A673 (cell line): Measurements from ENCODE around the gene XPNPEP3. TPM values are rescaled to one million over a fixed set of nuclear protein-coding genes. Genes with fewer than 3 reads are reported as not detected.

Experiments used
- BruUV-seq: library from RNA; stranded (reverse); fragments of 400-500 nt; replicated peaks from 2 replicates; lab custom pipeline; 2021; lab: Mats Ljungman, UMichigan
- CTCF ChIA-PET: fragments of 300-600 bp; sonication (Branson Sonifier 250); formaldehyde crosslinking; loops from one replicate; lab custom pipeline; 2022; ENCODE audit warnings: antibody characterized with exemption; lab: Charles Lee
- POLR2A ChIA-PET: fragments of 300-600 bp; sonication (Branson Sonifier 250); formaldehyde crosslinking; loops from one replicate; lab custom pipeline; 2022; ENCODE audit warnings: antibody characterized with exemption; ENCODE audit not compliant: low non-redundant PET; lab: Charles Lee
- DNase-seq: peaks from one replicate; pipeline ENCODE4 v3.0.0-alpha.2; 2015; ENCODE audit warnings: low spot score
- H3K27ac ChIP-seq: fragments of 200-600 bp; sonication (generic); 2 replicates; pipeline ENCODE4 v1.5.1; 2016; ENCODE audit warnings: mixed run types, low read depth, mild to moderate bottlenecking, mixed read lengths, antibody characterized with exemption, low read length; ENCODE audit not compliant: poor library complexity, severe bottlenecking
- H3K27me3 ChIP-seq: fragments of 200-600 bp; sonication (generic); replicated peaks from 2 replicates; pipeline ENCODE4 v1.6.1; 2017; ENCODE audit warnings: mixed run types, low read depth, mild to moderate bottlenecking, mixed read lengths, antibody characterized with exemption, low read length; ENCODE audit not compliant: insufficient read depth, poor library complexity
- H3K36me3 ChIP-seq: fragments of 200-600 bp; sonication (generic); 2 replicates; pipeline ENCODE4 v1.6.1; 2016; ENCODE audit warnings: mixed run types, mild to moderate bottlenecking, mixed read lengths, antibody characterized with exemption, low read length; ENCODE audit not compliant: insufficient read depth, poor library complexity, severe bottlenecking
- H3K4me1 ChIP-seq: fragments of 200-600 bp; sonication (generic); 2 replicates; pipeline ENCODE4 v1.6.1; 2017; ENCODE audit warnings: mixed run types, mild to moderate bottlenecking, mixed read lengths, antibody characterized with exemption, low read length; ENCODE audit not compliant: insufficient read depth, poor library complexity, severe bottlenecking
- H3K4me3 ChIP-seq: fragments of 200-600 bp; sonication (generic); 2 replicates; pipeline ENCODE4 v1.5.1; 2016; ENCODE audit warnings: low read depth, mixed run types, mild to moderate bottlenecking, mixed read lengths, low read length; ENCODE audit not compliant: poor library complexity, severe bottlenecking
- H3K9me3 ChIP-seq: fragments of 200-600 bp; sonication (generic); 2 replicates; pipeline ENCODE4 v1.6.1; 2016; ENCODE audit warnings: mixed run types, low read depth, mild to moderate bottlenecking, mixed read lengths, antibody characterized with exemption, low read length; ENCODE audit not compliant: poor library complexity, severe bottlenecking
- EZH2 ChIP-seq: fragments of 200-600 bp; sonication (generic); IDR thresholded peaks from 2 replicates; pipeline ENCODE4 v1.6.1; 2017; ENCODE audit warnings: borderline replicate concordance, low read depth, mild to moderate bottlenecking, mixed read lengths, antibody characterized with exemption, low read length; ENCODE audit not compliant: poor library complexity, severe bottlenecking
- intact Hi-C: fragments of 100-400 bp; cut with micrococcal nuclease; formaldehyde crosslinking; loops from one replicate; pipeline ENCODE4 v1.10.0; 2022; ENCODE audit not compliant: unreplicated experiment
- total RNA-seq: library from RNA; stranded (reverse); gene quantifications from 2 replicates; pipeline ENCODE4 v1.2.3, GENCODE V29; 2021
- TF ChIP-seq, protein P1 (sequence below): fragments of 300-800, 200-600 bp; sonication (generic); conservative IDR thresholded peaks from 2 replicates; pipeline ENCODE4 v1.5.1; 2017; ENCODE audit warnings: low read depth, mild to moderate bottlenecking, antibody characterized with exemption, low read length, moderate library complexity, mixed read lengths

Gene XPNPEP3
- total RNA-seq, 1 experiment from 2014 or later: 31.3 TPM

DNA sequence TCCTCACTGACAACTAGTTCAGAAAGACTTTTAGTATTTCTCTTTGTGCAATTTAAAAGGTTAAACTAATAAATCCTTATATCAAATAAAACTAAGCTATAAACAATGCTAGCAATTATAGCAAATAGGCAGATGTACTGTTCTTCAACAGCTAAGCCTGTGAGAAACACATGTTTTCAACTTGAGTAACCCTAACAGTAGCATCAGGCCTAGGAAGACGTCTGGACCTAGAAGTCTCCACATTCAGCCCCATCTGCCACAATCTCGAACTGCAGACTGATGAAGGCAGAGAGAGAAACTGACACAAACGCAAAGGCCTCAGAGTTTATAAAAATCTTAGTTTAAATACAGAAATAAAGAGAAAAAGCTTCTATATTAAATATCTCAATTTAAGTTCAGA lies 3.0 kb upstream of the XPNPEP3 start:
- DNase-seq: no peak
- no TSS peak for BruUV-seq
- ChIA-PET POLR2A (no interaction called here), CTCF (no interaction called here)
- H3K27me3 ChIP-seq: no peaks in the 10 kb centered on the region
- intact Hi-C loops: no loop called here
- no peak for TF ChIP-seq EZH2
- TF ChIP-seq, protein P1, sequence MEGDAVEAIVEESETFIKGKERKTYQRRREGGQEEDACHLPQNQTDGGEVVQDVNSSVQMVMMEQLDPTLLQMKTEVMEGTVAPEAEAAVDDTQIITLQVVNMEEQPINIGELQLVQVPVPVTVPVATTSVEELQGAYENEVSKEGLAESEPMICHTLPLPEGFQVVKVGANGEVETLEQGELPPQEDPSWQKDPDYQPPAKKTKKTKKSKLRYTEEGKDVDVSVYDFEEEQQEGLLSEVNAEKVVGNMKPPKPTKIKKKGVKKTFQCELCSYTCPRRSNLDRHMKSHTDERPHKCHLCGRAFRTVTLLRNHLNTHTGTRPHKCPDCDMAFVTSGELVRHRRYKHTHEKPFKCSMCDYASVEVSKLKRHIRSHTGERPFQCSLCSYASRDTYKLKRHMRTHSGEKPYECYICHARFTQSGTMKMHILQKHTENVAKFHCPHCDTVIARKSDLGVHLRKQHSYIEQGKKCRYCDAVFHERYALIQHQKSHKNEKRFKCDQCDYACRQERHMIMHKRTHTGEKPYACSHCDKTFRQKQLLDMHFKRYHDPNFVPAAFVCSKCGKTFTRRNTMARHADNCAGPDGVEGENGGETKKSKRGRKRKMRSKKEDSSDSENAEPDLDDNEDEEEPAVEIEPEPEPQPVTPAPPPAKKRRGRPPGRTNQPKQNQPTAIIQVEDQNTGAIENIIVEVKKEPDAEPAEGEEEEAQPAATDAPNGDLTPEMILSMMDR: no peak
- H3K36me3 ChIP-seq: peaks cover 19% of the 10 kb centered on the region
- peak overlapping the region; percentile 71 for H3K27ac ChIP-seq
- H3K9me3 ChIP-seq: no peaks in the 10 kb centered on the region
- H3K4me1 ChIP-seq: peaks cover 20% of the 10 kb centered on the region
- peak overlapping the region; percentile 75 for H3K4me3 ChIP-seq

DNA sequence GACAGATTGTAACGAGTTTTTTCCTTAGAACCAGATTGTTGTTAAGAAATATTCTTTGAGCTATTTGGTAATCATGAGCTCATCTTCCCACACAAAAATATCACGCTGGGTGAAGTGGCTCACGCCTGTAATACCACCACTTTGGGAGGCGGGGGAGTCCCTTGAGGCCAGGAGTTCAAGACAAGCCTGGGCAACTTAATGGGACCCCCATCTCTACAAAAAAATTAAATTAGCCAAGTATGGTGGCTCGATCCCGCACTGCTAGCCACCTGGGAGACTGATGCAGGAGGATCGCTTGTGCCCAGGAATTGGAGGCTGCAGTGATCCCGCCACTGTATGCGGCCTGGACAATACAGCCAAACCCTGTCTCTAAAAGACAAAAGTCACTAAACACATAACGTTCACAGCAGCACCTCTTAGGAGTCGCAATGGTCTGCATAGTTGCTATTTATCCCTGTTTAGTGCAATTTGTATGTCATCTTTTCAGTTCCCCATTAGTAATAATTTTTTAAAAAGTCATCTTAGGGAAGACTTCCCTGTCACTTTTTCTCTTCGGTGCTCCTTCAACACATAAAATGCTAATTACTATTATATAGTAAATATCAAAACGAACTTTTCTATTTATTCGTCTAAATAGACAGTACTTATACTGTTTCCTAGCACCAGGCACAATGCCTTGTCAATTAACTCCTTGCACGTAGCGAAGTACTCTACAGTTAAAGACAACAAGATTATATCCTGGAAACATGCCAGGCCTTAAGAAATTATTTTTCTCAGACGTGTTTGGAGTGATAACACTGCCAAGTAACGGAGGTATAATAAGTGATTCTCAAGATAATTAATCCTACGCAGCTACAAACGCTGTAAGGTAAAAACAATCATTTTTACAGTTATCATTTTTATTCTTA lies 1.6 kb upstream of the XPNPEP3 start:
- Histone ChIP-seq H3K27ac (peak overlapping the region; percentile 98), H3K27me3 (no peaks in the 10 kb centered on the region), H3K9me3 (no peaks in the 10 kb centered on the region), H3K4me1 (peaks cover 20% of the 10 kb centered on the region), H3K4me3 (peak overlapping the region; percentile 75), H3K36me3 (peaks cover 13% of the 10 kb centered on the region)
- TF ChIP-seq, protein P1: no peak
- TF ChIP-seq EZH2: no peak
- ChIA-PET CTCF (no interaction called here), POLR2A (interaction anchor here (0.7 kb wide), 1 partner anchor 1622 kb away, joined by 3 read pairs; no protein-coding TSS in a partner anchor)
- DNase-seq: peak; percentile 51
- BruUV-seq: TSS peak; percentile 31
- intact Hi-C loops: no loop called here

DNA sequence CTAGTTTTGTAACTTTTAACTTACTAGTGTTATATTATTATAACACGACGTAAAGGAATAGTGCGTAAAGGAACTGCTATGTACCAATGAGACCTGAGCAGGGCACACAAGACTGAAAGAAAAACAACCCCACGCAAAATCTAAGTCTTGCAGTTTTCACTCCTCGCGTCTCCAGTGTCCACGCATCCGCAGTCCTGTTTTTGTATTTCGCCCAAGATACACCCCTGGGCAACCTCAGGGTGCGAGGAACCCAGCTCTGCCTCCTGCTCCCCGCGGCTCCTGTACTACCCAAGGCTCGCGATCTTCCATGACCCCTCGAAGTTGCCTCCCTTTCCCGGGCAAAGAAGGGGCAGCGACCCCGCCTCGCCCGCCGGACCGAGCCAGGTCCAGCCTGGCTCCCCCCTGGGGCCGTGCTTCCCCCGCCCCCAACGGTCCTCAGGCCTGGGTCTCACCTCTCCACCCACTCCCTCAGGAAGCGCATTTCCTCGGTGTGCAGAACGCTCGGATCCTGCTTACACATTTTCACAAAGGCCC lies 902 bp upstream of the XPNPEP3 start:
- peaks cover 12% of the 10 kb centered on the region for H3K36me3 ChIP-seq
- peak overlapping the region; percentile 75 for H3K4me3 ChIP-seq
- no TSS peak for BruUV-seq
- no peaks in the 10 kb centered on the region for H3K27me3 ChIP-seq
- POLR2A ChIA-PET: interaction anchor here (0.6 kb wide), 3 partner anchors 79 to 490 kb away, joined by 4 to 10 read pairs (median 7); no protein-coding TSS in a partner anchor
- no peaks in the 10 kb centered on the region for H3K9me3 ChIP-seq
- TF ChIP-seq EZH2: no peak
- TF ChIP-seq, protein P1: no peak
- H3K4me1 ChIP-seq: peaks cover 20% of the 10 kb centered on the region
- CTCF ChIA-PET: interaction anchor here (0.6 kb wide), 2 partner anchors 272 to 318 kb away, joined by 4 to 5 read pairs; no protein-coding TSS in a partner anchor
- intact Hi-C loops: loop anchor here (1.0 kb wide), 1 partner anchor 37 kb away; the partner anchor contains the start of gene SLC25A17
- peak overlapping the region; percentile 98 for H3K27ac ChIP-seq
- peak; percentile 43 for DNase-seq
